HG03135 (cell line): ENCODE measurements around the gene GALNT9.
"Not testable (repeated sequence)": the region's sequence is repeated elsewhere in the genome, so short reads cannot be mapped to it uniquely, and the experiment has no call there.

ENCODE experiments used
- ATAC-seq: cut with Tn5 transposase; IDR thresholded peaks from one replicate; pipeline ENCODE4 v1.9.1; 2021; ENCODE audit warnings: mild to moderate bottlenecking, moderate library complexity; ENCODE audit not compliant: unreplicated experiment

Gene GALNT9

GRCh38 chr12:132150780-132151144 lies 178.6 kb downstream of the GALNT9 start:
- ATAC-seq, result no peak

GRCh38 chr12:132149526-132149925 lies 179.9 kb downstream of the GALNT9 start:
- not testable (repeated sequence) for ATAC-seq

- ATAC-seq, result no peak
Measured at GRCh38 chr12:132148368-132149045, 180.9 kb downstream of the GALNT9 start.

DNA sequence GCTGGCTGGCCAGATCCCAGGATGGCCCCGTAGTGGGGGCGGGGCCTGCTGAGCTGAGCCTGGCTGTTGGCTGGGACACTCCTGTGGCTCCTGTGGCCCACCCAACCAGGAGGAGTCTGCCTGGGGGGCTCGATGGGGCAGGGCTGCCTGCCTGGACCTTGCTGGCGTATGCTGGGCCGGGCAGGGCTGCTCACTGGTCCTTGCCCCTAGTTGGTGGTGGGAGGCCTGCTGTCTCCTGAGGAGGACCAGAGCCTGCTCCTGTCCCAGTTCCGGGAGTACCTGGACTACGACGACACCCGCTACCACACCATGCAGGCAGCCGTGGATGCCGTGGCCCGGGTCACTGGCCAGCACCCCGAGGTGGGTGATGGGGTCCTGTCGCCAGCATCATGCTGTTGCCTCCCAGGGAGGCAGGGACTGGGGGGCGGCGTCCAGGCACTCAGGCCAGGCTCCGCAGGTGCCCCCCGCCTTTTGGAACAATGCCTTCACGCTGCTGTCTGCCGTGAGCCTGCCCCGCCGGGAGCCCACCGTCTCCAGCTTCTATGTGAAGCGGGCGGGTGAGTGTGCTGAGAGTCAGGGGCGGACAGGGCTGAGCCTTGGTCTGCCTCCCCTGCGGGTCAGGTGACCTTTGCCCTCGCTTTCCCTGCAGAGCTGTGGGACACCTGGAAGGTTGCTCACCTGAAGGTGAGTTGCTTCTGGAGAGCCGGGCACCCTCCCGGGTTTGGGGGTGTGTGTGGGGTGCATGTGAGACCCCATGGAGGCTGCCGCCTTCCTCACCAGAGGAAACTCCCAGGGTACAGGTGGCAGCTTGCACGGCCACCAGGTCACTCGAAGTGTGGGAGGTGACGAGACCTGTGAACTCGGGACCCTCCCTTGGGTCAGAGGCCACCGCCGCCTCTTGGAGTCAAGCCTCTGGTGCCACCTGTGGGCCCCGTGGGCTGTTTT lies 181.7 kb downstream of the GALNT9 start:
- no peak for ATAC-seq

DNA sequence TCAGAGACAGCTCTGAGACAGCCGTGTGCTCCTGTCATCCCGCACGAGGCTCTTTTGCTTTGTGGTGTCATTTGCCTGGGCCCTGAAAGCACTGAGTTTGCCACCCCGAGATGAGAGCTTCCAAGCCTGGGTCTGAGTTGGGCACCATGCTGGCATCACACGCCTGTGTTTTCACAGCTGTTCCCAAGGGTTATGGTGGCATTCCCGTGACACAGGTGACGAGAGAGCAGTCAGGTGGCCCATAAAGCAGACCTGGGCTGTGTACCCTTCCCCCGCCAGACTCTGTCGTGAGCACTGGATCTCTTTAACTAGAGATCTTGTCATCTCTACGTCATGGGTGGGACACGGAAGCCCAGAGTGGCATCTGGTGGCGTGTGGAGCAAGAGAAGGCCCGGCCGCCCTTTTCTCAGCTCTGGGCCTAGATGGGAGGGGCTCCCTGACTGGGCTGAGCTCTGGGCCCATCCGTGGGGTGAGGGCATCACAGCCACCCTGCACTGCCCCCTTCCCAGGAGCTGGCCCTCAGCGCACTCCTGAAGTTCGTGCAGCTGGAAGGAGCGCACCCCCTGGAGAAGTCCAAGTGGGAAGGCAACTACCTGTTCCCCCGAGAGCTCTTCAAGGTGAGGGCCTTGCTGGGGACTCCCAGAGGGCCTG lies 182.5 kb downstream of the GALNT9 start:
- ATAC-seq, result no peak
